MM.1S (cell line): Measurements from ENCODE around the gene CCL18.

Experiments
- CTCF ChIP-seq: fragments of 300-600 bp; sonication (generic); IDR thresholded peaks from 2 replicates; pipeline ENCODE4 v1.5.1; 2016; ENCODE audit warnings: antibody characterized with exemption, low read length, mixed read lengths
- EZH2 ChIP-seq: fragments of 300-600 bp; sonication (generic); optimal IDR thresholded peaks from 2 replicates; pipeline ENCODE3; 2017; ENCODE audit warnings: low read depth, mild to moderate bottlenecking, antibody characterized with exemption, low read length, mixed read lengths
- EZH2phosphoT487 ChIP-seq: fragments of 300-600 bp; sonication (generic); IDR thresholded peaks from 2 replicates; pipeline ENCODE4 v1.6.1; 2018; ENCODE audit warnings: antibody characterized with exemption, low read length

GRCh38 chr17:36057911-36058310 is 6.2 kb upstream of the CCL18 start:
- TF ChIP-seq CTCF (no peak), EZH2phosphoT487 (no peak), EZH2 (no peak)
